Rectal smooth muscle tissue (tissue), 1 donor: ENCODE data around the gene LRRC53.

ENCODE experiments used
- H3K27ac ChIP-seq: one replicate; pipeline ENCODE4 v1.7.0; 2013; ENCODE audit warnings: low read depth, low read length, inconsistent platforms
- H3K27me3 ChIP-seq: one replicate; pipeline ENCODE4 v1.7.0; 2013; ENCODE audit warnings: low read length; ENCODE audit not compliant: control insufficient read depth, insufficient read depth
- H3K36me3 ChIP-seq: one replicate; pipeline ENCODE4 v1.7.0; 2013; ENCODE audit warnings: low read length; ENCODE audit not compliant: control insufficient read depth, insufficient read depth
- H3K4me1 ChIP-seq: one replicate; pipeline ENCODE4 v1.7.0; 2013; ENCODE audit warnings: low read length; ENCODE audit not compliant: control insufficient read depth, insufficient read depth
- H3K4me3 ChIP-seq: one replicate; pipeline ENCODE4 v1.7.0; 2013; ENCODE audit warnings: low read length
- H3K9ac ChIP-seq: one replicate; pipeline ENCODE4 v1.7.0; 2013; ENCODE audit warnings: low read length

Gene LRRC53

GRCh38 chr1:74455390-74455789 is 57.0 kb downstream of the LRRC53 start:
- H3K4me1 ChIP-seq, result no peaks in the 10 kb centered on the region
- no peaks in the 10 kb centered on the region for H3K36me3 ChIP-seq
- H3K4me3 ChIP-seq, result no peak overlapping the region
- H3K9ac ChIP-seq, result no peak overlapping the region
- H3K27ac ChIP-seq, result no peak overlapping the region
- H3K27me3 ChIP-seq, result no peaks in the 10 kb centered on the region

GRCh38 chr1:74453277-74453676 is 59.1 kb downstream of the LRRC53 start:
- Histone ChIP-seq H3K27me3 (no peaks in the 10 kb centered on the region), H3K9ac (no peak overlapping the region), H3K4me1 (no peaks in the 10 kb centered on the region), H3K4me3 (no peak overlapping the region), H3K36me3 (no peaks in the 10 kb centered on the region), H3K27ac (no peak overlapping the region)

- Histone ChIP-seq H3K36me3 (no peaks in the 10 kb centered on the region), H3K27ac (no peak overlapping the region), H3K9ac (no peak overlapping the region), H3K27me3 (no peaks in the 10 kb centered on the region), H3K4me3 (no peak overlapping the region), H3K4me1 (no peaks in the 10 kb centered on the region)
Observed at GRCh38 chr1:74452035-74452434, 60.4 kb downstream of the LRRC53 start.

- H3K9ac ChIP-seq, result no peak overlapping the region
- no peaks in the 10 kb centered on the region for H3K36me3 ChIP-seq
- no peaks in the 10 kb centered on the region for H3K27me3 ChIP-seq
- peaks cover 5% of the 10 kb centered on the region for H3K4me1 ChIP-seq
- no peak overlapping the region for H3K27ac ChIP-seq
- no peak overlapping the region for H3K4me3 ChIP-seq
Observed at GRCh38 chr1:74437035-74437434, 75.4 kb downstream of the LRRC53 start.

GRCh38 chr1:74436078-74436477 is 76.3 kb downstream of the LRRC53 start:
- no peaks in the 10 kb centered on the region for H3K36me3 ChIP-seq
- H3K4me1 ChIP-seq, result peaks cover 5% of the 10 kb centered on the region
- H3K4me3 ChIP-seq, result no peak overlapping the region
- H3K27me3 ChIP-seq, result no peaks in the 10 kb centered on the region
- no peak overlapping the region for H3K27ac ChIP-seq
- no peak overlapping the region for H3K9ac ChIP-seq

GRCh38 chr1:74434321-74434720 is 78.1 kb downstream of the LRRC53 start:
- H3K9ac ChIP-seq, result no peak overlapping the region
- H3K4me3 ChIP-seq, result no peak overlapping the region
- H3K27me3 ChIP-seq, result no peaks in the 10 kb centered on the region
- no peak overlapping the region for H3K27ac ChIP-seq
- H3K36me3 ChIP-seq, result no peaks in the 10 kb centered on the region
- H3K4me1 ChIP-seq, result peaks cover 5% of the 10 kb centered on the region

- H3K4me1 ChIP-seq, result no peaks in the 10 kb centered on the region
- no peak overlapping the region for H3K4me3 ChIP-seq
- no peaks in the 10 kb centered on the region for H3K27me3 ChIP-seq
- H3K36me3 ChIP-seq, result no peaks in the 10 kb centered on the region
- H3K9ac ChIP-seq, result no peak overlapping the region
- H3K27ac ChIP-seq, result no peak overlapping the region
Observed at GRCh38 chr1:74432325-74432724, 80.1 kb downstream of the LRRC53 start.

GRCh38 chr1:74431531-74431930 is 80.9 kb downstream of the LRRC53 start:
- Histone ChIP-seq H3K4me3 (no peak overlapping the region), H3K9ac (no peak overlapping the region), H3K4me1 (no peaks in the 10 kb centered on the region), H3K36me3 (no peaks in the 10 kb centered on the region), H3K27ac (no peak overlapping the region), H3K27me3 (no peaks in the 10 kb centered on the region)

GRCh38 chr1:74430342-74430934 is 82.0 kb downstream of the LRRC53 start:
- peaks cover 2% of the 10 kb centered on the region for H3K4me1 ChIP-seq
- no peaks in the 10 kb centered on the region for H3K36me3 ChIP-seq
- no peaks in the 10 kb centered on the region for H3K27me3 ChIP-seq
- H3K9ac ChIP-seq, result no peak overlapping the region
- H3K27ac ChIP-seq, result no peak overlapping the region
- no peak overlapping the region for H3K4me3 ChIP-seq

GRCh38 chr1:74429580-74429979 is 82.8 kb downstream of the LRRC53 start:
- peaks cover 2% of the 10 kb centered on the region for H3K4me1 ChIP-seq
- no peak overlapping the region for H3K27ac ChIP-seq
- H3K4me3 ChIP-seq, result no peak overlapping the region
- H3K9ac ChIP-seq, result no peak overlapping the region
- H3K27me3 ChIP-seq, result no peaks in the 10 kb centered on the region
- H3K36me3 ChIP-seq, result no peaks in the 10 kb centered on the region

GRCh38 chr1:74427681-74428080 is 84.7 kb downstream of the LRRC53 start:
- no peak overlapping the region for H3K9ac ChIP-seq
- H3K36me3 ChIP-seq, result no peaks in the 10 kb centered on the region
- no peaks in the 10 kb centered on the region for H3K27me3 ChIP-seq
- H3K27ac ChIP-seq, result no peak overlapping the region
- peaks cover 2% of the 10 kb centered on the region for H3K4me1 ChIP-seq
- no peak overlapping the region for H3K4me3 ChIP-seq

- Histone ChIP-seq H3K27me3 (no peaks in the 10 kb centered on the region), H3K27ac (no peak overlapping the region), H3K9ac (no peak overlapping the region), H3K4me3 (no peak overlapping the region), H3K36me3 (no peaks in the 10 kb centered on the region), H3K4me1 (peaks cover 2% of the 10 kb centered on the region)
Observed at GRCh38 chr1:74426208-74426937, 86.0 kb downstream of the LRRC53 start.

GRCh38 chr1:74425676-74426075 is 86.7 kb downstream of the LRRC53 start:
- Histone ChIP-seq H3K9ac (no peak overlapping the region), H3K4me3 (no peak overlapping the region), H3K4me1 (peaks cover 2% of the 10 kb centered on the region), H3K36me3 (no peaks in the 10 kb centered on the region), H3K27ac (no peak overlapping the region), H3K27me3 (no peaks in the 10 kb centered on the region)
